ENCODE data around the gene ELF1.
"Not testable (repeated sequence)": the region's sequence is repeated elsewhere in the genome, so short reads cannot be mapped to it uniquely, and the experiment has no call there.

ELF1 gene

GRCh38 chr13:40895227-40896184 is 123.6 kb downstream of the ELF1 start:
- no peak overlapping the region for H3K4me3 ChIP-seq (ENCODE audit: low read depth, low read length)

- H3K4me3 ChIP-seq (ENCODE audit: low read depth, low read length), result not testable (repeated sequence)
Observed at GRCh38 chr13:40893573-40893972, 125.5 kb downstream of the ELF1 start.

GRCh38 chr13:40886017-40886416 is 133.1 kb downstream of the ELF1 start:
- H3K4me3 ChIP-seq (ENCODE audit: low read depth, low read length), result no peak overlapping the region

- not testable (repeated sequence) for H3K4me3 ChIP-seq (ENCODE audit: low read depth, low read length)
Observed at GRCh38 chr13:40884175-40884574, 134.9 kb downstream of the ELF1 start.

All from iPS-11a (cell line).